T-helper 1 cell treated with Interleukin-12 subunit alpha and Interleukin-12 subunit beta and Interleukin-4 antibody, amounts not matched to agents 30 ng/mL and 1 ng/mL, for 36 hours (primary cell): Measurements from ENCODE around the gene PPIB. TPM values are rescaled to one million over a fixed set of nuclear protein-coding genes. Genes with fewer than 3 reads are reported as not detected.

Experiments
- intact Hi-C: fragments of 100-400 bp; cut with micrococcal nuclease; formaldehyde crosslinking; loops from one replicate; pipeline ENCODE4 v1.15.1; 2024
- total RNA-seq: library from RNA; stranded (reverse); gene quantifications from 2 replicates; pipeline ENCODE4 v1.2.3, GENCODE V29; 2022

The PPIB gene
- total RNA-seq, 1 donor from 2014 or later = 541 TPM

- intact Hi-C loops = no loop called here
Observed at GRCh38 chr15:64158363-64159134, 4.3 kb downstream of the PPIB start.

GRCh38 chr15:64157599-64158125 lies 5.2 kb downstream of the PPIB start:
- intact Hi-C loops = no loop called here

GRCh38 chr15:64156652-64157331 lies 6.0 kb downstream of the PPIB start:
- intact Hi-C loops = no loop called here

GRCh38 chr15:64155802-64156651 lies 6.8 kb downstream of the PPIB start:
- intact Hi-C loops = no loop called here

- intact Hi-C loops = loop anchor here (1.0 to 5.0 kb wide), 10 partner anchors 10 to 979 kb away; partner anchors contain the start of genes HERC1, PDCD7, PLEKHO2 and PPIB
Observed at GRCh38 chr15:64153480-64154367, 9.1 kb downstream of the PPIB start.

- intact Hi-C loops = loop anchor here (1.0 to 5.0 kb wide), 10 partner anchors 11 to 980 kb away; partner anchors contain the start of genes HERC1, PDCD7, PLEKHO2 and PPIB
Observed at GRCh38 chr15:64152507-64153387, 10.1 kb downstream of the PPIB start.

- intact Hi-C loops = loop anchor here (2.0 to 5.0 kb wide), 8 partner anchors 40 to 980 kb away; partner anchors contain the start of genes HERC1, PDCD7 and PLEKHO2
Observed at GRCh38 chr15:64151727-64152506, 10.9 kb downstream of the PPIB start, which contains the start of gene SNX22. Gene SNX22 (plus strand): TSS chr15:64151731. CDS start chr15:64151776, 45 bp downstream.

GRCh38 chr15:64149893-64150578 lies 12.8 kb downstream of the PPIB start:
- intact Hi-C loops = loop anchor here (5.0 kb wide), 6 partner anchors 38 to 982 kb away; partner anchors contain the start of genes HERC1, PDCD7 and PLEKHO2

GRCh38 chr15:64149424-64149823 lies 13.4 kb downstream of the PPIB start:
- intact Hi-C loops = no loop called here

- intact Hi-C loops = no loop called here
Observed at GRCh38 chr15:64148581-64148980, 14.2 kb downstream of the PPIB start.

- intact Hi-C loops = no loop called here
Observed at GRCh38 chr15:64148168-64148567, 14.7 kb downstream of the PPIB start.

GRCh38 chr15:64146885-64147681 lies 15.7 kb downstream of the PPIB start:
- intact Hi-C loops = no loop called here

GRCh38 chr15:64146520-64146884 lies 16.3 kb downstream of the PPIB start:
- intact Hi-C loops = no loop called here

GRCh38 chr15:64146041-64146440 lies 16.8 kb downstream of the PPIB start:
- intact Hi-C loops = no loop called here

- intact Hi-C loops = no loop called here
Observed at GRCh38 chr15:64144565-64145281, 18.1 kb downstream of the PPIB start.

- intact Hi-C loops = no loop called here
Observed at GRCh38 chr15:64144192-64144564, 18.6 kb downstream of the PPIB start.
